NCI-H2081 treated with DMSO at 0.1 percent for 48 hours (cell line): ENCODE results near the gene CYP4F8.

Experiments used
- DNase-seq: peaks from one replicate; lab custom pipeline; 2025; lab: John Stamatoyannopoulos, UW

The CYP4F8 gene

DNA sequence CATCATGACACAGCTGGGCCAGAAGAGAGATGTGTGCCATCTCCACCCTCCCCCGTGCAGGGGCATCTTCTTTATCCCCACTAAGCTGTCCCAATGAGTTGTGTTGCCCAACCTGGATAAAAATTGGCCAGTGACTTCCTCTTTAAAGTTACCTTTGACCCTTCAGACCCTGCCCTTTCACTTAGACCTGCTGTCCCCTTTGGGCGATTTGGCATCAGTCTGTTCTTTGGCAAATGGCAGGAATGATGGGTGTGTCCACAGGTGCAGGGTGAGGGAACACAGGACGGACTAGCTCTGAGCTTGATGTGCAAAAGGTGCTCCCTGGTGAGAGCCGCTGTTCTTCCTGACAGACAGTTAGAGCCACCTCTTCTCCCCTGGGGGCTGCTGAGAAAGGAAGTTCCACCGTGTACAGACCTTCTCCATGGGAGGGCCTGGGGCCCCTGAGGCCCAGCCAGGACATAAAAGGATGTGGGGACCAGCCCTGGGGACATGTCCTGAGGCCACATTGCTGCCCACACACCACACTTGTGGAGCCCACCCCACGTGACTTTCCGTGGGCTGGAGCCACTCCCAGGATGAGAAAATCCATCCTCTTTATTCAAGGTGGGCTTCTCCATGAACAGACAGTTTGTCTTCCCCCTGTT is 1.7 kb downstream of the CYP4F8 start:
- no peak for DNase-seq

DNA sequence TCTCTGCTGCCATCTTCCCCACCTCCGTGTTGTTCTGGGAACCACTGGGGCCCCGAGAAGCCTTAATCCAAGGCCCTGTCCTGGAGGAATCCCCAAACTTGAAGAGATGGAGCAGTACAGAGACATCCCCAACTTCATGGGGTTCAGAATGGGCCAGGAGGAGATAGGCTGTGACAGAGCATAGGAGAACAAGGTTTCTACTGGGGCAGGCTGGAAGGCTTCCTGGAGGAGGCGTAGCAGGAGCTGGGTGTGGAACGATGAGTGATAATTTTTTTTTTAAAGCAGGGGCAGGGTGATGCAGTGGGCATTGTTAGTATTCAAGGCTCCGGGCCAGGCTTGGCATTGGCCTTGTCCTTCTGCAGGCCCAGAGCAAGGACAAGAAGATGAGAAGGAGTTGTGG is 3.3 kb downstream of the CYP4F8 start:
- DNase-seq, result no peak

DNA sequence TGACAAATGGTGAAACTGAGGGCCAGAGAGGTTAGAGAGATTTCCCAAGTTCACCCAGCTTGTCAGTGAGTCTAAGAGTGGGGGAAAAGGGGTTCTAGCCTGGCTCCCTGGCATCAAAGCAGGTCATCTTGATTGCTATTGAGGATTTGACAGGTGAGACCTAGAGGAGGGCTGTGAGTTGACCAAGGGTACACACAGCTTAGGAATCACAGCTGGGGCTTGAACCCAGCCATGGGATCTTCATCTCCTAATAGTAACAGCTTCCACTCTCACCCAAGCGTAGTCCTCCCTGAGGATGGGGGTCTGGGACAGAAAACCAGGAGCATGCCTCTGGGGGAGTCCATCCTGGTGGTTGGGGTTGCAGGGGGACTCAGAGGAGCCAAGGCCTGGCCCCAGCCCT is 6.8 kb downstream of the CYP4F8 start:
- DNase-seq, result no peak

DNA sequence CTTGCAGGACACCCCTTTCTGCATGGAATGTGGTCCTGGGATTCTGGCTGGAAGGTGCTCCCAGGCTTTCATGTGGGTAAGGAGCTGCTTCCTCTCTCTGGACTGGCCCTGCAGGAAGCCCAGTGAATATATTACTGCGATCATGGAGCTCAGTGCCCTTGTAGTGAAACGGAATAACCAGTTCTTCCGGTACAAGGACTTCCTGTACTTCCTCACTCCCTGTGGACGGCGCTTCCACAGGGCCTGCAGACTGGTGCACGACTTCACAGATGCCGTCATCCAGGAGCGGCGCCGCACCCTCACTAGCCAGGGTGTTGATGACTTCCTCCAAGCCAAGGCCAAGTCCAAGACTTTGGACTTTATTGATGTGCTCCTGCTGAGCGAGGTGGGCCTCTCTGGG is 8.0 kb downstream of the CYP4F8 start:
- no peak for DNase-seq

DNA sequence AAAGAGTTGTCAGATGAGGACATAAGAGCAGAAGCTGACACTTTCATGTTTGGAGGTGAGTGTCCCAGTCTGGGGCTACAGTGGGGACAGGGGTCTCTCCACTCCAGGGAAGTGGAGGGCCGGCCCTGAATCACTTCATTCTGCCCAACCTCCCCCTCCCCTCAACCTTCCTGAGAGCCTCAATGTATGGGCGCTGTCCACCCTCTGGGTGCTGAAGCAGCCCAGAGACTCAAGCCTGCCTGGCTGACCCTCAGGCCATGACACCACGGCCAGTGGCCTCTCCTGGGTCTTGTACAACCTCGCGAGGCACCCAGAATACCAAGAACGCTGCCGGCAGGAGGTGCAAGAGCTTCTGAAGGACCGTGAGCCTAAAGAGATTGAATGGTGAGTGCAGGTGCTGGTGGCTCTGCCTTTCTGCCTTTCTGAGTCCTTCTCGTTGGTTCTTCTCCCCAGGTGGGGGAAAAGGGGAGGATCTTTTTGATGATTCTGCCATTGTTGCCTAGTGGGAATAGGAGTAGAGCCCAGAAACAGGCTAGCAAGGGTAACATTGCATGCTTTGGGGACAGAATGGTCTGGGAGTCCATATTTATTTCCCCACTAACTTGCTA is 8.8 kb downstream of the CYP4F8 start:
- DNase-seq, result no peak

DNA sequence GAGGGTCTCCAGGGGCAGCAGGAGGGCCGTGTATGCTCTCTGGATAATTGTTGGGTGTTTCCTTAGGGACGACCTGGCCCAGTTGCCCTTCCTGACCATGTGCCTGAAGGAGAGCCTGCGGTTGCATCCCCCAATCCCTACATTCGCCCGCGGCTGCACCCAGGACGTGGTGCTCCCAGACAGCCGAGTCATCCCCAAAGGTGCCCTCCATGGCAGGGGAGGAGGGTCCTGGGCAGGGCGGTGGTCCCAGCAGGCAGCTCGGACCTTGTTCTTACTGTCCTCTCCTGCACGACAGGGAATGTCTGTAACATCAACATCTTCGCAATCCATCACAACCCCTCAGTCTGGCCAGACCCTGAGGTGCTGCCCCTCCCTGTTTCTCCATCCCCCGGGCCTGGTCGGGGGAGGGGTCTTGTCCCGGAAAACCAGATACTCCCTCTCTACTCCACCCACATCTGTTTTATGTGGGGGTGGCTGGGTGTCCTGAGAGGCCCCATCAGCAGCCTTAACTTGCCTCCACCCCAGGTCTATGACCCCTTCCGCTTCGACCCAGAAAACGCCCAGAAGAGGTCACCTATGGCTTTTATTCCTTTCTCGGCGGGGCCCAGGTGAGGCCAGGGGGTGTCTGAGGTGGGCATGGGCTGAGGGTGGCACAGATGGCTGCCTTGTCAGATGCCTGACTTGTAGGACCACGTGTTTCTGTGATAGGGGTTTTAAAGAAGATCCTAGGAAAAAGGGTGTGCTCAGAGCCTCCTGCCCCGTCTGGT is 13.4 kb downstream of the CYP4F8 start:
- no peak for DNase-seq

DNA sequence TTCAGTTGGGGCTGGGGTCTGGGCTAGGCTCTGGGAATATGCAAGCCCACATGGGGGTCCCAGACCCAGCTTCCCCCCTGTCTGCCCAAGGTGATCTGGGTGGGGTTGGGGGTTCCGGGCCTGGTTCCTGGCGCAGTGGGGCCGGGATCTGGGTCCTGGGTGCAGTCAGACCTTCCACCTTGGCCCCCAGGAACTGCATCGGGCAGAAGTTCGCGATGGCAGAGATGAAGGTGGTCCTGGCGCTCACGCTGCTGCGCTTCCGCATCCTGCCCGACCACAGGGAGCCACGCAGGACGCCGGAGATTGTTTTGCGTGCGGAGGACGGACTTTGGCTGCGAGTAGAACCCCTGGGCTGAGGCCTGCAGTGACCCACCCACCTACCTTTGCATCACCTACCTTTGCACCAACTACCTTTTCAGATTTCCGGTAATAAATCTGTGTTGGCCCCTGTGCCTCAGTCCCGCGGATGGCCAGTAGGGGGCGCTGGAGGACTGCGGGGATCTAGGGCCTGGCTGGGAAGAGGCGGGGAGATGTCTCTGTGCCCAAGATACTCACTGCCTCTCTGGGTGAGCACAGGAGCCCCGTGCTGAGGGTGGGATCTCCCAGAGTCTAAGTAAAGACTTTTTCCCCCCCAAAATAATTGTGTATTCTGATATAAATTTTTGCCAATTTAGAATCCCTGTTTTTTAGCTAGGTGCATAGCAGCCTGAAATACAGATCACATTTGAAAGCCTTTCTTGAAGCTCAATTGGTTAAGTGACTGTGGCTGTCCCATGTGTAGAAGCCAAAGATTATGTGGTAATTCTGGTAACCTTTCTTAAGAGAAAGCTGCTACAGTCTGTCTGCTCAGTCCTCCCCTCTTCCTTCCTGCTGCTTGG is 14.2 kb downstream of the CYP4F8 start:
- DNase-seq, result peak; percentile 6

DNA sequence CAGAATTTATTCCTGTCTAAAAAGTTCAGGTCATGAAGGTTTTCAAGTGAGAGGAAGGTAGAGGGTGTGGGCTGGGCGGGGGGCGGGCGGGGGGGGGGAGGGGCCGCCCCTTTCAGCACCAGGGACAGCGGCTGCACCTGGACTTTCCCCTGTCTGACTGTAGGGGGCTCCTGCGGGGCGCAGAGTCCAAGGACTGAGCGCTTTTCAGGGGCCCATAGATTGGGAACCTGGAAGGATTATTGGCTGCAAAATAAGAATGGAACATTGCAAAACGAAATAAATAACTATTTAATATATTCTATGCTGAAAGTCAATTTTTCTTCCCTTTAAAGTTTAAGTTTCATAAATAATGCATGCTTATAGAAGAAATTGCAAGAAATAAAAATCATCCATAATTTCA is 16.8 kb downstream of the CYP4F8 start:
- DNase-seq, result no peak

DNA sequence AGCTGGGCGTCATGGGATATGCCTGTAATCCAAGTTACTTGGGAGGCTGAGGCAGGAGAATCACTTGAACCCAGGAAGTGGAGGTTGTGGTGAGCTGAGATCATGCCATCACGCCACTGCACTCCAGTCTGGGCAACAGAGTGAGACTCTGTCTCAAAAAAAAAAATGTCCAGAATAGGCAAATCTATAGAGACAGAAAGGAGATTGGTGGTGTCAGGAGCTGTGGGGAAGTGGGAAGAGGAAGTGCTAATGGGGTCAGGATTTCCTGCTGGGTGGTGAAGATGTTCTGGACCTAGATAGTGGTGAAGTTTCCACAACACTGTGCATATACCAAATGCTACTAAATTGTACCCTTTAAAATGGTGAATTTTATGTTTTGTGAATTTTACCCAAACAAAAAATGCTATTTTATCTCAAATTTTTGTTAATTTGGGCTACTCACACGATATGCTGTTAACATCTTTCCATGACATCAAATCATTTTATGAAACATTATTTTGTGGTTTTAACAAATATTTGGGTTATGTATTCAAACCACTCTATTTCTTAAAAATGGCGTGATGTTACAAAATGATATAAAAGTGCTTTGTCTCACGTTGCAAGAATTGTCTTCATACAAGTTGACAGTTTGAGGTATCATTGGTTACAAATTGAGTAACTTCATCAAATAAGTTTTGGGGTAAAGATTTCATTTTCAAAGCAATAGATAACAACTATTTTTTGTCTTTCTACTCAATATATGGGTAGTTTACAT is 18.2 kb downstream of the CYP4F8 start:
- DNase-seq, result no peak

DNA sequence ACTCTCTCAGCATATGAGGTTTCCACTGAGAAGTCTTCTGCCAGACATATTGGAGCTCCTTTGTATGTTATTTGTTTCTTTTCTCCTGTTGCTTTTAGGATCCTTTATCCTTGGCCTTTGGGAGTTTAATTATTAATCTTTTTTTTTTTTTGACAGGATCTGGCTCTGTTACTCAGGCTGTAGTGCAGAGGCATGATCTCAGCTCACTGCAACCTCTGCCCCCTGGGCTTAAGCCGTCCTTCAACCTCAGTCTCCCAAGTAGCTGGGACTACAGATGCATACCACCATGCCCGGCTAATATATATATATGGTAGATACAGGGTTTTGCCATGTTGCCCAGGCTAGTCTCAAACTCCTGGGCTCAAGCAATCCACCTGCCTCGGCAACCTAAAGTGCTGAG is 19.1 kb downstream of the CYP4F8 start:
- no peak for DNase-seq

DNA sequence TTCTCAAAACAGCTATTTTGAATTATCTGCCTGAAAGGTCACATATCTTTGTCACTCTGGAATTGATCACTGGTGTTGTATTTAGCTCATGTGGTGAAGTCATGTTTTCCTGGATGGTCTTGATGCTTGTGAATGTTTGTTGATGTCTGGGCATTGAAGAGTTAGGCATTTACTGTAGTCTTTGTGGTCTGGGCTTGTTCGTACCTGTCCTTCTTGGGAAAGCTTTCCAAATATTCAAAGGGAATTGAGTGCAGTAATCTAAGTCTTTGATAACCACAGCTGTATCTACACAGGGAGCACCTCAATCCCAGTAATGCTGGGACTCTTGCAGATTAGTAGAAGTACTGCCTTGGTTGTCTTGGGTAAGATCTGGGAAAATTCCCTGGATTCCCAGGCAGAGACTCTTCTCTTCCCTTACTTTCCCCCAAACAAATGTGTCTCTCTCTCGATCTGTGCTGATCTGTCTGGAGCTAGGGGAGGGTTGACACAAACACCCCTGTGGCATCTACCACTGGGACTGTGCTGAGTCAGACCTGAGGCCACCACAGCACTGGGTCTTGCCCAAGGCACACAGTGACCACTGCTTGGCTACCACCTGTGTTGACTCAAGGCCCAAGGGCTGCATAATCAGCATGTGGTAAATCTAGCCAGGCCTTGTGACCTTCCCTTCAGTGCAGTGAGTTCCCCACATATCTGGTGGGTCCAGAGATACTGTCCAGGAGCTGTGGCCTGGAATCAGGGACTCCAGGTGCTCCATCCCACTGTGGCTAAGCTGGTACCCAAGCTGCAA is 20.2 kb downstream of the CYP4F8 start:
- no peak for DNase-seq

DNA sequence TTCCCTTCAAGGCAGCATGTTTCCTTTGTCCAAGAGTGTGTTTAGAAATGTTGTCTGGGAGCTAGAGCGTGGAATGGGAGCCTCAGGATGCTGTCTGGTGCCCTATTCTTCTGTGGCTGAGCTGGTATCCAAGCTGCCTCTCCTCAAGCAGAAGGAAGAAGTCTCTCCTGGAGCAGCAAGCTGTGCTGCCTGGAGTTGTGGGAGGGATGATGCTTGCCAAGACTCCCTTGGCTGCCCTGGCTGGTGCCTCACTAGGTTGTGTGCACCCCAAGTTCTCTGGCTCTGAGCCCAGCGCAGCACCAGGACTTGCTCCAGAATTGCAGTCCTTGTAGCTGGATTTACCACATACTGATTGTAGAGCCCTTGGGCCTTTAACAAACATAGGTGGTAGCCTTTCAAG is 21.0 kb downstream of the CYP4F8 start:
- DNase-seq, result no peak

DNA sequence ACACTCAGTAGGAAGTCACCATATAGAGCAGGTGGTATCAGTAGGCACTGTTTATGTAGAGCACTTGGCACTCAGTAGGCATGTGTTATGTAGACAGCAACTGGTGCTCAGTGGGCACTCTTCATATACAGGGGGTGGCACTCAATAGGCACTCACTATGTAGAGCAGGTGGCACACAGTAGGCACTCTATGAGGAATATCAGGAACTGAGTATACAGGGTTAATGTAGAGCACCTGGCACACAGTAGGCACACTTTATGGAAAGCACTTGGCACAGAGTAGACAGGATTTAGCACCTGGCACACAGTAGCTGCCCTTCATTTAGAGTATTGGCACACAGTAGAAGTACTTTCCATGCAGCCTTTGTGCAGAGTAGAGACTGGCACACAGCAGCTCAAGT is 24.6 kb downstream of the CYP4F8 start:
- no peak for DNase-seq

DNA sequence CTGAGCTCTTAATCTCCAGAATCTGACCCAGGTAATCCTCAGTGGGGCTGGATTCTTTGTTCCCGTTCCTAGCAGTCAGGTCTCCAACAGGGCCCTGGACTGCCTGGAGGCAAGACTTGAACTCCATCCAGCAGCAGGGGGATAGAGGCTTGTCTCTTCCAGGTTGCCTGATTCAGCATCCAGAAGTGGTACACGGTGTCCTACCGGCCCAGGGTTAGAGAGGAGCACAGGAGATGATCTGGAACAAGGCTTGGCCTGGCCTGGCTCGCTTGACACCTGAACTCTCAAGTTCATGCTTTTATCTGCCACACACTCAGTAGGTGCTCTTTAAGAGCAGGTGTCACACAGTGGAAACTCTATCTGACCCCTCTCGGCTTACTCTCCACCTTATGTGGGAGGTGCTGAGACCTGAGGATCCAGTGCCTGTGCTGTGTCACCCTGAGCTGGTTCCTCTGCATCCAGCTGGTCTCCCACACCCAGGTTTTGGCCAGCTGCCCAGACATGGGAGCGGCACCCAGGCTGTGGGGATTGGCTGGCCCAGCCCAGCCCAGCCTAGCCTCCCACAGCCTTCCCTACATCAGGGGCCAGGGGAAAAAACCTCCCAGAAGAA is 25.4 kb downstream of the CYP4F8 start, which contains the start of gene CYP4F3:
CYP4F3 (plus strand) TSS at position 604 of the 610 bp plus-strand sequence. CDS start 519 bp downstream, outside the sequence.
- no peak for DNase-seq

DNA sequence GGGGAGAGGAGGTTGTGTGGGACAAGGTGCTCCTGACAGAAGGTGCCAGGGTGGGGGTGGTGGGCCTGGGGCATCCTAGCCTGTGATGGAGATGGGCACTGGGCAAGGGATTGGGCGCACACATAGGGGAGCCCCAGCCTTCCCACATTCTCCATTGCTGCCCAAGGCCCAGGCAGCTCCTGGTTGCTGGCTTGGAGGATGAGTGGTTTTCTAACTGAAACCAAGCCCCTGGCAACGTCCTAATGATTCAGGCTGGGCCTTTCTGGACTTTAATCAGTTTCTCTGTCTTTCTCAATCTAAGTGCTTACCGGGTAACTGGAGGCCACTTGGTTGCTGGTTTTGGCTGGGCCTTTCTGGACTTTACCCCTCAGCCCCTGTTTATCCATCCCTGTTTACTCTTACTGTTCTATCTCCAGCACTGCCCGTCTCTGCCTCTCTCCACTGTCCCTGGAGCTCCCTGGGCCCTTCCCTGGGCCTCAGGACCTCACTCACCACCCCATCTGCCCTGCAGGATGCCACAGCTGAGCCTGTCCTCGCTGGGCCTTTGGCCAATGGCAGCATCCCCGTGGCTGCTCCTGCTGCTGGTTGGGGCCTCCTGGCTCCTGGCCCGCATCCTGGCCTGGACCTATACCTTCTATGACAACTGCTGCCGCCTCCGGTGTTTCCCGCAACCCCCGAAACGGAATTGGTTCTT is 26.0 kb downstream of the CYP4F8 start:
- no peak for DNase-seq

DNA sequence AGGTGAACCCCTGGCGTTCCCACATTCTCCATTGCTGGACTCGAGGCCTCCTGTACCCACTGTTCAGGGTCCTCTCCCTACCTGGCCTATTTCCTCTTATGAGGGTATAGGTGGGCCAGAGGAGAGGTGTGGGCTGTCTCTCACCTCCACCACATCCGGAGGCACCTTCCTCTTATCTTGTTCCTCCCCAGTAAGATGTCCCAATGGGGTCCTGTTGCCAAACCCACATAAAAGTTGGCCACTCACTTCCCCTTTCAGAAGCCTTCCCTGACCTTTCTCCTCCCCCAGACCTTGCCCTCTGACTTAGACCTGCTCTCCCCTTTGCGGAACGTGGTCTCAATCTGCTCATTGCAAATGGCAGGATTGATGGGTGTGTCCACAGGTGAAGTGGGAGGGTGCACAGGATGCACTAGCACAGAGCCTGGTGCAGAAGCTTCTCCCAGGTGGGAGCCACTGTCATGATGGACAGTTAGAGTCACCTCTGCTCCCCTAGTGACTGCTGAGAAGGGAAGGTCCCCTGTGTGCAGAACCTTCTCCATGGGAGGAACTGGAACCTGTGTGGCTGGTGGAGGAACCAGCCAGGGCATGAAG is 27.0 kb downstream of the CYP4F8 start:
- no peak for DNase-seq

DNA sequence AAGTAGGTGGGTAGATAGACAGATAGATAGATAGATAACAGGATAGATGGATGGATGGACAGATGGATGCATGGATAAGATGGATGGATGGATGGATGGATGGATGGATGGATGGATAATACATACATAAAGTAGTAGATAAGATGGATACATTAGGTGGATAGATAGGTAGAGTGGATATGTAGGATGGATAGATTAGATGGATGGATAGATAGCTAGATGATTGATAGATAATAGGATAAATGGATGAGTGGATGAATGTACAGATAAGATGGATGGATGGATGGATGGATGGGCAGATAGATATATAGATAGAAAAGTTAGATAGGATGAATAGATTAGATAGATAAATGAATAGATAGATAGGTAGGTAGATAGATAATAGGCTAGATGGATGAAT is 27.8 kb downstream of the CYP4F8 start:
- DNase-seq, result no peak

DNA sequence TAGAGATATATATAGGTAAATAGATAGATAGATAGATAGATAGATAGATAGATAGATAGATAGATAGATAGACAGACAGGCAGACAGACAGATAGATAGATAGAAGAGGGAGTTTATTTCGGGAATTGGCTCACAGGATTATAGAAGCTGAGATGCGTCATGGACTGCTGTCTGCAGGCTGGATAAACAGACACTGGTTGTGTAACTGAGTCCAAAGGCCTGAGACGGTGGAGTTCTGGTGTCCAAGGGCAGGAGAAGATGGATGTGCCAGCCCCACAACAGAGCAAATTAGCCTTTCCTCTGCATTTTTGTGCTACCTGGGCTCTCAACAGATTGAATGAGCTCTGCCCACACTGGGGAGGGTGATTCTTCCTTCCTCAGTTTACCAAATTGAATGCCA is 28.4 kb downstream of the CYP4F8 start:
- no peak for DNase-seq

DNA sequence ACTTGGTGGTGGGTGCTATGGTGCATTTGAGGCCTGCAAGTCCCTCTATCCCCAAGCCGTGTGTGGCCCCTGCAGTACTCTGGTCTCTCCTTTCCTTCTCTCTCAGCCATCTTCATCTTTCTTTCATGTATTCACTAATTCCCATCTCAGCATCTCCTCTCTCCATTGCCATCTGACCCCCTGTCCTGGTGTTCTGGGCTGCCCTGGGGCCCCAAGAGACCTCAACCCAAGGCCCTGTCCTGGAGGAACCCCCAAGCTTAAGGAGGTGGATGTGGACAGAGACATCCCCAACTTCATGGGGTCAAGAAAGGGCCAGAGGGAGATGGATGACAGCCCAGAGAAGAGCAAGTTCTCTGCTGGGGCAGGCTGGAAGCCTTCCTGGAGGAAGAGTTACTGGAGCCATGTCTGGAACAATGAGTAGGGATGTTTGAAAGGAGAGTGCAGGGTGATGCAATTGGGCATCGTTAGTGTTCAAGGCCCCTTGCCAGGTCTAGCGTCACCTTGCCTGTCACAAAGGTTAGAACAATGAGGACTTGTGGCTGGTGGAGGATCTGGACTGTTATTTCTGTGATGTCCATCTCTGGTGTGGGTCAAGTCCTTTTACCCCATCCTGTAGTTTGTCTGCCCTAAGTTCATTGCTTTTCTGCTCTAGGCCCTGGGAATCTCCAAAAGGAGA is 29.2 kb downstream of the CYP4F8 start:
- DNase-seq, result no peak
